GM12878 (cell line): ENCODE measurements around the gene KLHL30. TPM values are rescaled to one million over a fixed set of nuclear protein-coding genes. Genes with fewer than 3 reads are reported as not detected.

Source experiments
- ATAC-seq: fragments of 200-7000 bp; cut with Tn5 transposase; 3 replicates; pipeline ENCODE4 v1.9.1; 2020; ENCODE audit warnings: mild to moderate bottlenecking, moderate library complexity
- BruUV-seq: library from RNA; stranded (reverse); fragments of 400-500 nt; replicated peaks from 2 replicates; lab custom pipeline; 2021; lab: Mats Ljungman, UMichigan
- CTCF ChIA-PET: fragments of 300-600 bp; sonication (Branson Sonifier 250); formaldehyde crosslinking; extraction: SDS; loops from one replicate; lab custom pipeline; 2021; ENCODE audit warnings: inconsistent platforms; lab: Yijun Ruan, JAX
- POLR2A ChIA-PET: fragments of 350-600 bp; formaldehyde crosslinking; extraction: SDS; loops from one replicate; lab custom pipeline; 2021; ENCODE audit warnings: inconsistent platforms; lab: Charles Lee
- RAD21 ChIA-PET: fragments of 300-600 bp; sonication (Branson Sonifier 250); formaldehyde crosslinking; loops from one replicate; lab custom pipeline; 2023; ENCODE audit warnings: antibody characterized with exemption; ENCODE audit not compliant: unreplicated experiment; lab: Charles Lee
- SMC1A ChIA-PET: fragments of 300-600 bp; sonication (Branson Sonifier 250); formaldehyde crosslinking; loops from one replicate; lab custom pipeline; 2023; ENCODE audit not compliant: unreplicated experiment, uncharacterized antibody; lab: Charles Lee
- DNase-seq: peaks from one replicate; pipeline ENCODE4 v3.0.0-alpha.2; 2011; ENCODE audit warnings: low read depth, low spot score
- FAIRE-seq: peaks from 3 replicates; lab custom pipeline; 2011; peaks lifted over from hg19 to GRCh38; lab: Jason Lieb, UNC
- H2AFZ ChIP-seq: 2 replicates; pipeline ENCODE4 v1.6.0; 2011; ENCODE audit warnings: low read depth, low read length, control low read depth; ENCODE audit not compliant: control insufficient read depth
- H3K27ac ChIP-seq: 2 replicates; pipeline ENCODE4 v1.5.1; 2011; ENCODE audit warnings: control low read depth; ENCODE audit not compliant: control insufficient read depth, insufficient read depth
- H3K27me3 ChIP-seq, 2 experiments: replicated peaks in 1 of 2; 2 replicates each; pipeline versions ENCODE4 v1.6.0 to v1.6.1; 2011; ENCODE audit warnings: low read length in 1 of 2; ENCODE audit not compliant: control insufficient read depth in 2 of 2, insufficient read depth in 2 of 2
- H3K36me3 ChIP-seq, 2 experiments: 2 replicates each; pipeline ENCODE4 v1.5.1; 2011; ENCODE audit warnings: low read length in 1 of 2; ENCODE audit not compliant: control insufficient read depth in 2 of 2, insufficient read depth in 2 of 2
- H3K4me1 ChIP-seq: 2 replicates; pipeline ENCODE4 v1.6.1; 2011; ENCODE audit warnings: mild to moderate bottlenecking, low read length, moderate library complexity, mixed read lengths; ENCODE audit not compliant: control insufficient read depth, insufficient read depth
- H3K4me2 ChIP-seq: 2 replicates; pipeline ENCODE4 v1.6.0; 2011; ENCODE audit warnings: control low read depth; ENCODE audit not compliant: control insufficient read depth, insufficient read depth
- H3K4me3 ChIP-seq: fragments of 200-600 bp; sonication (generic); 2 replicates; pipeline ENCODE4 v1.5.1; 2016
- H3K79me2 ChIP-seq: 2 replicates; pipeline ENCODE4 v1.6.0; 2011; ENCODE audit warnings: low read length; ENCODE audit not compliant: control insufficient read depth, insufficient read depth
- H3K9ac ChIP-seq: 2 replicates; pipeline ENCODE4 v1.8.0; 2011; ENCODE audit warnings: low read length, control low read depth, mixed read lengths; ENCODE audit not compliant: control insufficient read depth, insufficient read depth
- H3K9me3 ChIP-seq: replicated peaks from 3 replicates; pipeline ENCODE4 v1.5.1; 2011; ENCODE audit warnings: mild to moderate bottlenecking, low read length; ENCODE audit not compliant: control insufficient read depth, insufficient read depth
- H4K20me1 ChIP-seq: 2 replicates; pipeline ENCODE4 v1.6.0; 2011; ENCODE audit not compliant: control insufficient read depth, insufficient read depth
- E2F8 ChIP-seq: fragments of 450-650 bp; IDR thresholded peaks from 2 replicates; pipeline ENCODE4 v1.6.1; 2018; ENCODE audit warnings: mild to moderate bottlenecking, low read depth, moderate library complexity; ENCODE audit not compliant: partially characterized antibody
- FOXM1 ChIP-seq: IDR thresholded peaks from 2 replicates; pipeline ENCODE4 v1.6.1; 2012; ENCODE audit warnings: low read depth, mild to moderate bottlenecking, inconsistent platforms, low read length, moderate library complexity
- KLF5 ChIP-seq: fragments of 450-650 bp; IDR thresholded peaks from 2 replicates; pipeline ENCODE4 v1.6.1; 2014; ENCODE audit warnings: mild to moderate bottlenecking; ENCODE audit not compliant: partially characterized antibody
- MEF2A ChIP-seq: IDR thresholded peaks from 2 replicates; pipeline ENCODE4 v1.6.1; 2011; ENCODE audit warnings: low read depth, mild to moderate bottlenecking, low read length, moderate library complexity; ENCODE audit not compliant: insufficient read depth
- MEF2B ChIP-seq: fragments of 450-650 bp; IDR thresholded peaks from 2 replicates; pipeline ENCODE4 v1.6.1; 2018; ENCODE audit warnings: mild to moderate bottlenecking, moderate library complexity; ENCODE audit not compliant: partially characterized antibody, poor library complexity, severe bottlenecking
- NR2C2 ChIP-seq: IDR thresholded peaks from 2 replicates; pipeline ENCODE4 v1.6.1; 2011; ENCODE audit warnings: borderline replicate concordance, low read depth; ENCODE audit not compliant: control insufficient read depth, insufficient read length
- NR2F1 ChIP-seq: fragments of 450-650 bp; conservative IDR thresholded peaks from 2 replicates; pipeline ENCODE4 v1.6.1; 2017; ENCODE audit warnings: mild to moderate bottlenecking
- POLR2AphosphoS2 ChIP-seq: IDR thresholded peaks from 2 replicates; pipeline ENCODE4 v1.6.1; 2011; ENCODE audit warnings: low read depth, mild to moderate bottlenecking, low read length, improper control_type of control experiment, moderate library complexity
- RCOR1 ChIP-seq: conservative IDR thresholded peaks from 2 replicates; pipeline ENCODE4 v1.6.1; 2012; ENCODE audit warnings: low read depth, low read length, improper control_type of control experiment
- SRF ChIP-seq, 2 experiments: IDR thresholded peaks; 2 replicates each; pipeline ENCODE4 v1.6.1; 2011; ENCODE audit warnings: low read depth in 2 of 2, low read length in 2 of 2, mild to moderate bottlenecking in 1 of 2, moderate library complexity in 1 of 2
- STAT3 ChIP-seq: IDR thresholded peaks from 2 replicates; pipeline ENCODE4 v1.6.1; 2011; ENCODE audit warnings: low read depth, low read length, improper control_type of control experiment
- TBL1XR1 ChIP-seq: IDR thresholded peaks from 2 replicates; pipeline ENCODE4 v1.6.1; 2012; ENCODE audit warnings: low read depth, low read length, improper control_type of control experiment
- WRNIP1 ChIP-seq: IDR thresholded peaks from 2 replicates; pipeline ENCODE4 v1.6.1; 2011; ENCODE audit warnings: low read depth, low read length, improper control_type of control experiment, borderline replicate concordance
- WGBS: methylation state at CpG from one replicate; pipeline ENCODE4 v1.1.6; 2016; ENCODE audit warnings: low lambda C conversion rate; ENCODE audit not compliant: insufficient replicate concordance, insufficient coverage; ENCODE audit errors: missing lambda C conversion rate; 5-methylcytosine and 5-hydroxymethylcytosine counted together
- in situ Hi-C: fragments of 300-500 bp; cut with MboI; formaldehyde crosslinking; loops from 9 replicates; pipeline ENCODE4 v1.14.3; 2018; ENCODE audit warnings: mixed read lengths
- intact Hi-C: fragments of 100-400 bp; cut with micrococcal nuclease; formaldehyde crosslinking; loops from one replicate; pipeline ENCODE4 v1.14.2; 2022; ENCODE audit not compliant: unreplicated experiment
- polyA plus RNA-seq, 11 experiments: library from polyadenylated mRNA; depleted of rRNA in 4 of 11; unstranded in 6 of 11; stranded (reverse) in 5 of 11; fragments of >200 nt; fragmentation: Nextera tagmentation in 4 of 11; fragmentation: Illumina TruSeq in 1 of 11; extraction: Ambion mirVana in 4 of 11; extraction: Trizol in 1 of 11; gene quantifications; 1 replicate in 1 of 11; 2 replicates in 10 of 11; pipeline versions ENCODE4 v1.2.1 to v1.2.3, GENCODE V29; 2011 to 2016; ENCODE audit warnings: inconsistent platforms in 2 of 11, missing spikeins in 2 of 11, low read depth in 1 of 11
- total RNA-seq, 4 experiments: library from RNA; depleted of rRNA in 3 of 4; stranded (reverse); fragments of >200 nt in 3 of 4; fragmentation: Illumina TruSeq in 1 of 4; extraction: Trizol in 1 of 4; gene quantifications; 2 replicates each; pipeline versions ENCODE4 v1.2.1 to v1.2.3, GENCODE V29; 2013 to 2021

KLHL30 gene
- total and polyA plus RNA-seq, 10 of the 15 experiments (the other 5 are each of a cell fraction or from before 2014, with no cell fraction given), result 0.03 TPM; not detected in 9

DNA sequence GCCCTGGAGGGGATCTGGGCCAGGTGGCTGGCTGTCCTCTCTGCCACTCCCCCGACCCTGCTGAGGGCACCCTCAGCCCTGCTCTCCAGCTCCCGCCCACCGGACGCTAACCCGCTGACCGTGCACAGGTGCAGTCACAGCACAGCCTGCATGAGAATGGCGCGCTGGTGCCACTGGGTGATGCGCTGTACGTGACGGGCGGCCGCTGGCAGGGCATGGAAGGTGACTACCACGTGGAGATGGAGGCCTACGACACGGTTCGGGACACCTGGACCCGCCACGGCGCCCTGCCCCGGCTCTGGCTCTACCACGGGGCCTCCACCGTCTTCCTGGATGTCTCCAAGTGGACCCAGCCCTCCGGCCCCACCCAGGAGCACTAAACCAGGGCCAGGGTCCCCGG, 12.2 kb downstream of the KLHL30 start:
- Histone ChIP-seq H3K4me3 (no peak overlapping the region), H3K27me3 (no peaks in the 10 kb centered on the region), H3K27ac (no peak overlapping the region), H3K9ac (no peak overlapping the region), H3K9me3 (no peaks in the 10 kb centered on the region), H3K4me2 (no peak overlapping the region), H3K79me2 (no peaks in the 10 kb centered on the region), H4K20me1 (no peaks in the 10 kb centered on the region), H2AFZ (no peak overlapping the region), H3K4me1 (no peaks in the 10 kb centered on the region), H3K36me3 (no peaks in the 10 kb centered on the region)
- POLR2A ChIA-PET, result no interaction called here
- intact Hi-C loops, result no loop called here
- ATAC-seq (no peak), FAIRE-seq (no peak), DNase-seq (no peak)
- SMC1A ChIA-PET, result no interaction called here
- 60% methylated on average over 15 of the region's 25 CpGs for WGBS
- in situ Hi-C loops, result no loop called here
- RAD21 ChIA-PET, result no interaction called here
- TF ChIP-seq NR2C2, result no peak
- TF ChIP-seq MEF2B, result no peak
- TF ChIP-seq KLF5, result no peak
- no peak for TF ChIP-seq TBL1XR1
- no peak for TF ChIP-seq WRNIP1
- no peak for TF ChIP-seq RCOR1
- TF ChIP-seq POLR2AphosphoS2, result no peak
- TF ChIP-seq MEF2A, result no peak
- no peak for TF ChIP-seq FOXM1
- no peak for TF ChIP-seq E2F8
- TF ChIP-seq STAT3, result no peak
- no peak for TF ChIP-seq SRF (IDR thresholded peaks at IDR 0.05; ENCODE audit: low read depth in 2 of 2, low read length in 2 of 2)
- no peak for TF ChIP-seq NR2F1
- CTCF ChIA-PET, result no interaction called here
- BruUV-seq, result no TSS peak
